Sigmoid colon (tissue), 7 donors: Measurements from ENCODE around the gene STAC. TPM values are rescaled to one million over a fixed set of nuclear protein-coding genes. Genes with fewer than 3 reads are reported as not detected.
"Not testable (repeated sequence)": the region's sequence is repeated elsewhere in the genome, so short reads cannot be mapped to it uniquely, and the experiment has no call there.

Source experiments
- DNase-seq: peaks from one replicate; pipeline ENCODE4 v3.0.0-alpha.2; 2019
- H3K27ac ChIP-seq, 4 donors: fragments of 200-600 bp; sonication (generic); one replicate each; pipeline ENCODE4 v1.5.1; 2016 to 2019; ENCODE audit warnings: mild to moderate bottlenecking in 1 of 4
- H3K27me3 ChIP-seq, 3 donors: fragments of 200-600 bp; sonication (generic); one replicate each; pipeline ENCODE4 v1.5.1; 2019; ENCODE audit warnings: mild to moderate bottlenecking in 1 of 3
- H3K36me3 ChIP-seq, 4 donors: fragments of 200-600 bp; sonication (generic); one replicate each; pipeline ENCODE4 v1.5.1; 2016 to 2019
- H3K4me1 ChIP-seq, 4 donors: fragments of 200-600 bp; sonication (generic); one replicate each; pipeline ENCODE4 v1.5.1; 2017 to 2019
- H3K4me3 ChIP-seq, 4 donors: fragments of 200-600 bp; sonication (generic); one replicate each; pipeline ENCODE4 v1.5.1; 2017 to 2019; ENCODE audit warnings: mild to moderate bottlenecking in 2 of 4, moderate library complexity in 1 of 4
- H3K9me3 ChIP-seq, 4 donors: fragments of 200-600 bp in 3 of 4; sonication (generic) in 3 of 4; one replicate each; pipeline versions ENCODE4 v1.5.1 to v1.6.1; 2013 to 2019
- EP300 ChIP-seq, 4 donors: sonication (generic); formaldehyde crosslinking; IDR thresholded peaks; one replicate each; pipeline ENCODE4 v1.6.1; 2017; ENCODE audit warnings: antibody characterized with exemption in 4 of 4
- POLR2A ChIP-seq, 2 donors: fragments of 450-650 bp; IDR thresholded peaks; one replicate each; pipeline ENCODE4 v1.6.1; 2016; ENCODE audit warnings: antibody characterized with exemption in 2 of 2, mild to moderate bottlenecking in 2 of 2, moderate library complexity in 2 of 2
- POLR2AphosphoS5 ChIP-seq, 4 donors: sonication (generic); formaldehyde crosslinking; IDR thresholded peaks; one replicate each; pipeline ENCODE4 v1.6.1; 2017; ENCODE audit warnings: antibody characterized with exemption in 4 of 4
- WGBS, 2 donors: extraction: QIAGEN DNeasy Blood & Tissue Kit; methylation state at CpG; one replicate each; pipeline ENCODE4 v1.1.7; 2013; 5-methylcytosine and 5-hydroxymethylcytosine counted together
- intact Hi-C: fragments of 100-400 bp; cut with DNase I; formaldehyde crosslinking; loops from one replicate; pipeline ENCODE4 v1.15.1; 2023
- polyA plus RNA-seq, 3 donors: library from polyadenylated mRNA; stranded (reverse); fragments of 200-250 nt; gene quantifications; one replicate each; pipeline ENCODE4 v1.2.3, GENCODE V29; 2013
- total RNA-seq, 4 donors: library from RNA; depleted of rRNA; stranded (reverse); fragments of >200 nt; gene quantifications; one replicate each; pipeline ENCODE4 v1.1.0, GENCODE V29; 2016
- TF ChIP-seq, protein P1 (sequence below), 4 experiments: fragments of 450-650 bp in 3 of 4; fragments of 200-600 bp in 1 of 4; IDR thresholded peaks; one replicate each; pipeline ENCODE4 v1.5.1; 2016 to 2019; ENCODE audit warnings: antibody characterized with exemption in 4 of 4, mild to moderate bottlenecking in 3 of 4, moderate library complexity in 2 of 4
- donor health status: healthy with polysubstance abuse.
- donor health status: Bipolar disorder and iron deficiency.
- donor health status: healthy.

Gene STAC
- total and polyA plus RNA-seq, 7 donors: 0.42 to 39.6 (median 17.4) TPM; not detected in 2

DNA sequence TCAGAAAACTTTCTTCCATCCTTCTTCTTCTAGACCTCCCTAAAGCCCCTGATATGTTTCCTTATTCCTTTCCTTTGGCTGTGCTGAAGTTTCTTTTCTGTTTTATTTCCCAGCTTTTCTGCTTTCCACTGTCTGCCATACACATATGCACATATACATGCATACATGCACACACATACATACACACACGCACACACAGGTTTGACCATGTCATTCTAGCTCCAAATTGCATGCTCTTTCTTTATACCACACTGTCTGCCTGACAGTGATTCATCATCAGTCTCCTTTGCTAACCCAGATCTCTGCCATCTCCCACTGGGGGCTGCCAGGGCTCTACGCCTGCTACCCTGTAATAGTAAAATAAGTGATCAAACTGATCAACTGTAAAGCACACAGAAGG, 181.3 kb downstream of the STAC start:
- no peak for DNase-seq
- WGBS, 2 donors: 77 to 86% methylated on average over 2 of the region's 2 CpGs
- TF ChIP-seq, protein P1, sequence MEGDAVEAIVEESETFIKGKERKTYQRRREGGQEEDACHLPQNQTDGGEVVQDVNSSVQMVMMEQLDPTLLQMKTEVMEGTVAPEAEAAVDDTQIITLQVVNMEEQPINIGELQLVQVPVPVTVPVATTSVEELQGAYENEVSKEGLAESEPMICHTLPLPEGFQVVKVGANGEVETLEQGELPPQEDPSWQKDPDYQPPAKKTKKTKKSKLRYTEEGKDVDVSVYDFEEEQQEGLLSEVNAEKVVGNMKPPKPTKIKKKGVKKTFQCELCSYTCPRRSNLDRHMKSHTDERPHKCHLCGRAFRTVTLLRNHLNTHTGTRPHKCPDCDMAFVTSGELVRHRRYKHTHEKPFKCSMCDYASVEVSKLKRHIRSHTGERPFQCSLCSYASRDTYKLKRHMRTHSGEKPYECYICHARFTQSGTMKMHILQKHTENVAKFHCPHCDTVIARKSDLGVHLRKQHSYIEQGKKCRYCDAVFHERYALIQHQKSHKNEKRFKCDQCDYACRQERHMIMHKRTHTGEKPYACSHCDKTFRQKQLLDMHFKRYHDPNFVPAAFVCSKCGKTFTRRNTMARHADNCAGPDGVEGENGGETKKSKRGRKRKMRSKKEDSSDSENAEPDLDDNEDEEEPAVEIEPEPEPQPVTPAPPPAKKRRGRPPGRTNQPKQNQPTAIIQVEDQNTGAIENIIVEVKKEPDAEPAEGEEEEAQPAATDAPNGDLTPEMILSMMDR (IDR thresholded peaks at IDR 0.05): no peak
- TF ChIP-seq POLR2AphosphoS5 (IDR thresholded peaks at IDR 0.05) (no peak), EP300 (IDR thresholded peaks at IDR 0.05) (no peak), POLR2A (IDR thresholded peaks at IDR 0.05) (no peak)
- H3K27ac ChIP-seq: no peak overlapping the region
- no peaks in the 10 kb centered on the region for H3K27me3 ChIP-seq
- peaks cover 0 to 35% (median 20%) of the 10 kb centered on the region in 4 donors for H3K4me1 ChIP-seq
- no peaks in the 10 kb centered on the region for H3K36me3 ChIP-seq
- H3K9me3 ChIP-seq: no peaks in the 10 kb centered on the region
- intact Hi-C loops: no loop called here
- no peak overlapping the region for H3K4me3 ChIP-seq

- intact Hi-C loops: no loop called here
- Histone ChIP-seq H3K4me1 (peaks cover 0 to 21% (median 9%) of the 10 kb centered on the region in 4 donors), H3K27me3 (no peaks in the 10 kb centered on the region), H3K9me3 (no peaks in the 10 kb centered on the region), H3K27ac (no peak overlapping the region), H3K4me3 (no peak overlapping the region), H3K36me3 (no peaks in the 10 kb centered on the region)
- no peak for DNase-seq
- WGBS, 2 donors: 59 to 66% methylated on average over 1 of the region's 1 CpG
- TF ChIP-seq POLR2A (IDR thresholded peaks at IDR 0.05) (no peak), POLR2AphosphoS5 (IDR thresholded peaks at IDR 0.05) (no peak), EP300 (IDR thresholded peaks at IDR 0.05) (no peak)
- TF ChIP-seq, protein P1 (IDR thresholded peaks at IDR 0.05): no peak
Observed at GRCh38 chr3:36562945-36563344, 182.6 kb downstream of the STAC start.

DNA sequence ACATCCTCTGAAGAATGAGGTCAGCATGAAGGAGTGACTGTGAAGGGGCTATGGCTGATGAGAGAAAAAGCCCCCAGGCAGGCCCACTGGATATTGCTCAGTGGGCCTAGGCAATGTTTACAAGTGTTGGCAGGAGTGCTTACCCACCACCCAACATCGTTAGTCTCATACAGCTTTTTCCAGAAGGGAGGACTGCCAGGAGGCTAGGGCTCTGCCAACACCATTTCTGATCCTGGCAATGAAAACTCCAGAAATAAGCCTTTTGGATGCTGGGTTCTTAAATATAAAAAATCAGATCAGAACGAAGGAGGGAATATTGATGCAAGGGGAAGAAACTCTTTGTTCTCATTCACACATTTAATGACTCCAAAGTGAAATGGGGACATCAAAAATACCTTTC, 194.9 kb downstream of the STAC start:
- Histone ChIP-seq H3K27ac (no peak overlapping the region), H3K36me3 (no peaks in the 10 kb centered on the region), H3K27me3 (no peaks in the 10 kb centered on the region), H3K9me3 (no peaks in the 10 kb centered on the region), H3K4me3 (no peak overlapping the region), H3K4me1 (no peaks in the 10 kb centered on the region)
- DNase-seq: no peak
- WGBS, 2 donors: 38 to 76% methylated on average over 2 of the region's 2 CpGs
- intact Hi-C loops: no loop called here
- no peak for TF ChIP-seq POLR2AphosphoS5 (IDR thresholded peaks at IDR 0.05)
- TF ChIP-seq EP300 (IDR thresholded peaks at IDR 0.05): no peak
- no peak for TF ChIP-seq POLR2A (IDR thresholded peaks at IDR 0.05)
- TF ChIP-seq, protein P1 (IDR thresholded peaks at IDR 0.05): no peak

DNA sequence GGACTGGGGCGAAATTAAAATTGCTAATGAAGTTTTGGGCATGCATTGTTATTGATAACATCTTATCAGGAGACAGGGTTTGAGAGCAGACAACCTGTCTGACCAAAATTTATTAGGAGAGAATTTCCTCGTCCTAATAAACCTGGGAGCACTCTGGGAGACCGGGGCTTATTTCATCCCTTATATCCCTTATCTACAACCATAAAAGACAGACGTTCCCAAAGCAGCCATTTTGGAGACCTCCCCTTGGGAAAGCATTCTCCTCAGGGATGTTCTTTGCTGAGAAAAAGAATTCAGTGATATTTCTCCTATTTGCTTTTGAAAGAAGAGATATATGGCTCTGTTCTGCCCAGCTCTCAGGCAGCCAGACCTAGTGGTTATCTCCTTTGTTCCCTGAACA, 198.1 kb downstream of the STAC start:
- H3K9me3 ChIP-seq, H3K36me3 ChIP-seq, H3K4me3 ChIP-seq, DNase-seq, H3K27me3 ChIP-seq, H3K27ac ChIP-seq, intact Hi-C loops, H3K4me1 ChIP-seq: not testable (repeated sequence)
- 72 to 85% methylated on average over 4 of the region's 4 CpGs for WGBS, 2 donors

GRCh38 chr3:36579746-36580145, 199.4 kb downstream of the STAC start:
- Histone ChIP-seq H3K27ac (no peak overlapping the region), H3K9me3 (no peaks in the 10 kb centered on the region), H3K27me3 (no peaks in the 10 kb centered on the region), H3K4me3 (no peak overlapping the region), H3K4me1 (no peaks in the 10 kb centered on the region), H3K36me3 (no peaks in the 10 kb centered on the region)
- 31 to 58% methylated on average over 1 of the region's 1 CpG for WGBS, 2 donors
- intact Hi-C loops: no loop called here
- DNase-seq: no peak
- no peak for TF ChIP-seq POLR2A (IDR thresholded peaks at IDR 0.05)
- TF ChIP-seq POLR2AphosphoS5 (IDR thresholded peaks at IDR 0.05): no peak
- no peak for TF ChIP-seq EP300 (IDR thresholded peaks at IDR 0.05)
- TF ChIP-seq, protein P1 (IDR thresholded peaks at IDR 0.05): no peak
